SW480 (cell line): ENCODE data around the gene TTC39B.
A peak's percentile ranks its signal among the peaks of the same experiment; 100 is the strongest.

Experiments used
- DNase-seq: peaks from one replicate; pipeline ENCODE4 v3.0.0-alpha.2; 2016; ENCODE audit warnings: low spot score

The TTC39B gene

DNA sequence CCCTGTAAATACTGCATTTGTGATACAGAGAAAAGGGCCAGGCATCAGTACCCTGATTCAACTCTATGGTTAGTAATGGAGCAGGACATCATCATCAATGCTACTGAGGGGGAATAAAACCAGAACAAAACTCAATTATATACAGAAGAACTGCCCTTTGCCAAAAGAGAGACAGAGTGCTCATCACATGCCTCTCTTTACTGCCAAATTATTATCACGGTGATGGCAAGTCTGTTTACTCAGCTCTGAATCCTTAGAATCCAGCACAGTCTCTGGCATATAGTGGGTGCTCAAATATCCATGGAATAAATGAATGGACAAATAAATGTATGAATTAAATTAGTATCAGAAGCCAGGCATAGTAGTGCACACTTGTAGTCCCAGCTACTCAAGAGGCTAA, 130.2 kb downstream of the TTC39B start:
- no peak for DNase-seq

DNA sequence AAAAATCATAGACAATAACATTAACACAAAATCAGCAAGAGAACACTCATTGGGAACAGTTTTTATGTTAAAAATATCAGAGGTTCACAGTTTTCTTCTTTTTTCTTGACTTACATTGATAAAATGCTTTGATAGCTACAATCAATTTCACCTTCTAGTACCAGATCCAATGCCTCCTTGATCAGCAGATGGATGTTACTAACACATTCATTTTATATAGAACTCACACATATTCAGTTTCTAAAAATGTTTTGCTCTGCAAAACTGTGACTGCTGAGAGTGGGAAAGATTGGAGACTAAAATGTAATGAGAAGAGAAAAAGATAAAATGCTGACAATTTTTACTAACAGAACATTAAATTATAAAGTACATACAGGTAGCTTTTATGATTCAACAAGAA, 143.1 kb downstream of the TTC39B start:
- no peak for DNase-seq

DNA sequence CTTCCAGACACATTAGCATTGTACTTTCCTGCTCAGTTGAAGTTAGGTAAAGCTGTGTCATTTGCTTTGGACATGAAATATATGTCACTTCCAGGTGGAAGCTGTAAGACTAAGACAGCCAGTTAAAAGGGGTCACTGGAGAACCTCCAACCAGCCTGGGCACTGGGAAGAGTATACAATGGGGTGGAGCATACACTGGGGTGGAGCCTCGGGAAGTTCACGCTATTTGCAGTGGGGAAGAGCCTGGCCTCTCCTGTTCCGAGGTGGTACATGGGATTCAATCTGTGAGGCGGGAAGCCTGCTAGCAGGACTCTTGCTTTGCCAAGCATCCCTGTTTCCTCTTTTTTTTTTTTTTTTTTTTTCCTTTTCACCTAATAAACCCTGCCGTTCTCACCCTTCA, 145.3 kb downstream of the TTC39B start:
- no peak for DNase-seq

DNA sequence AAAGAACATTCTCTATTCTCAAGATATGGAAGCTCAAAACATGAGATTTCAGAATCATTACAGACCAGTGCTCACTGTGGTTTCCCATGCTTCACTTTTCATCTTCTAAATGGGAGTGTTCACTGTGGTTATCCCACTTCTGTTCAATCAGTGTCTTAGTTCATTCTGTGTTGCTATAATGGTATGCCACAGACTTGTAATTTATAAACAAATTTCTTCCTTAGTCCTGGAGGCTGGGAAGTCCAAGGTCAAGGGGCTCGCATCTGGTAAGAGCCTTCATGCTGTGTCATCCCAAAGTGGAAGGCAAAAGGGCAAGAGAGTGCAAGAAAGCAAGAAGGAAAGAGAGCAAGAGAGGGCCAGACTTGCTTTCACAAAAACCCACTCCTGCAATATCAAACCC, 146.3 kb downstream of the TTC39B start:
- no peak for DNase-seq

DNA sequence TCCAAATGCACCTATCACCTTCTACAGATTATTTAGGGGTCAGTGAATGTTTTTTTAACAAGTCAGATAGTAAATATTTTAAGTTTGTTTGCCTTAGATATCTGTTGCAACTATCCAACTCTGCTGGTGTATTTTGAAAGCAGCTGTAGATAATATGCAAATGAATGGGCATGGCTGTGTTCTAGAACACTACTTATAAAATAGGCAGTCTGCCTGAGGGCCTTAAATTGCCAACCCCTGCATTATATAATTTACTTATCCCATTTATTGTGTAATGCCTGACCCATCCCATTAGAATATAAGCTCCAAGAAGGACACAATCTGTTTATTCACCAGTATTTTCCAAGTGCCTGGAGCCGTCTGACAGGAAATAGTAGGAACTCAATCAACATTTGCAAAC, 149.0 kb downstream of the TTC39B start:
- DNase-seq, result no peak

DNA sequence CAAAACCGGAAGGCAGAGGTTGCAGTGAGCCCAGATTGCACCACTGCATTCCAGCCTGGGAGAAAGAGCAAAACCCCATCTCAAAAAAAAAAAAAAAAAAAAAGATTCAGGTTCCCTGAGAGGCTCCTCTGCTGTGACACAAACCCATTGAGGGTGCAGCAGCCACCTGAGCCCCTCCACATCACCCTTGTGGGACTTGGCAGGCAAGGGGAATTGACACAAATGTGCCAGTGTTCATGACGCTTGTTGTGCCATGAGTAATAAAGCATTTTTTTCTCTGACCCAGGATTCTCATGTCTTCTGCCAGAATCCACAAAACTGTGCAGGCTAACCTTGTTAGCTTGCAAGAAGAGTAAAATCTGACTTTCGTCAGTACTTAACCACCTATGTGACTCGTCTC, 149.6 kb downstream of the TTC39B start:
- DNase-seq, result no peak

DNA sequence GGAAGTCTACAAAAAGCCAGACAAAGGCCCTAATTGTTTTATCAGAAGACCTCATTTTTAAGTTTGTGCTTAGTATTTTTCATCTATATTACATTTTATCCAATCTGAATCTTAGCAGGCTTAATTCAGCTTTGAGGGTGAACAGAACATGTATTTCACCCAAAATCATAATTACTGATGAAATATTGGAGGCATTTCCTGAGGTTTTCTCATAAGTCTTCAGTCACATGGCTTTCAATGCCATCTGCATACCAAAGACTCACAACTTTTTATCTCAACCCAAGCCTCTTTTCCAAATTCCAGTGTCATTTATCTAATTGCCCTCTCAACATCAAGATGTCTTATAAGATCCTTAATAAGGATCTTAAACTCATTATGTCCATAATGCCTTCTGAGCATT, 150.8 kb downstream of the TTC39B start:
- no peak for DNase-seq

DNA sequence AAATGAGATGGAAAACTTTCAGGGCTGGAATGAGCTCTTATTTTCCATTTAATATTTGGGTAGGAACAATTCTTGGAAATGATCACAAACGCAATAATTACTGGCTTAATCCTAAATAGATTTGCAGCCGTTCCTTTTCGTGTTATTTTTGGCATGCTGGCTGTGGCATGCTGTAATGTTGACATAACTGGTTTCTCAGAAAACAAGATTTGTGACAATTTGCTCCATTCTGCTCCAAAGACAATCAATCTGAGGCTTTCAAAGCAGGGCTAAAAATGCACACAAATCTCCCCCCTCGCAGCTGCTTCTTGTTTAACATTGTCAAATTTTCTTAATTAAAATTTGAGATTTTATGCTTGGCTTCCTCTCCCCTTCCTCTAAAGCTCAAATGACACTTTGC, 151.2 kb downstream of the TTC39B start:
- no peak for DNase-seq

DNA sequence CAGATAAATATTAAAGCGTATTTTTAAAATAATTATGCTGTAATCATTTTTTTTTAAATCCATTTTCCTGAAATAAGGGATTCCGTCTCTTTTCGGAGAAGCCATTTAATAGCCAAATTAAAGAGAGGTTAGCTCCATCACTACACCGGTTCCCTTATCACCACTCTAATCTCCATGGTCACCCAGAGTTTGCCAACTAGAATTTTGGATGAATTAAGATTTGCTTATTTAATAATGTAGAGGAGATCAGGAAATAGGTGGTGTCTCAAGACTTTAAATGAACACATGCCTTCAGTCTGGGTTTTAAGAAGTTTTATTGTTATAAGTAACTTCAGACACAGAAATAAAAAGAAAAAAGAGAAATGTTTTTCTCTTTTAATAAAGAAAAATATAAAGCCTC, 151.7 kb downstream of the TTC39B start:
- DNase-seq, result no peak

DNA sequence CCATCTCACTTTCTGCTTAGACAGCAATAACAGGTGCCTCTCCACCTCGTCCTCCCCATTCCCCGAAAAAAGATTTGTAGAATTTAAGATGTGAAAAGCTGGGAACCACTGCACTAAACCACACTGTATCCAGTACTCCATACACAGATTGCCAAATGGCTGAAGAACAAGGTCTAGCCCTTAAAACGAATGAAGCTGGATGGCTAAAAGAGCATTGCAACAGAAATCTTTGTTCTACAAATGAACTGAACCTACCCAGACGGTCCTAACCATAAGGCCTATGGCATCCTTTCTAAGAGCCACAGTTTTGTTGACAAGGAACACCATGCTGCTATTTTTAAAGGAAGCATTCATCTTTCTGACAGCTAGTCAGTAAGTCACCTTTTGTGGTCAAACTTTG, 152.3 kb downstream of the TTC39B start:
- no peak for DNase-seq

DNA sequence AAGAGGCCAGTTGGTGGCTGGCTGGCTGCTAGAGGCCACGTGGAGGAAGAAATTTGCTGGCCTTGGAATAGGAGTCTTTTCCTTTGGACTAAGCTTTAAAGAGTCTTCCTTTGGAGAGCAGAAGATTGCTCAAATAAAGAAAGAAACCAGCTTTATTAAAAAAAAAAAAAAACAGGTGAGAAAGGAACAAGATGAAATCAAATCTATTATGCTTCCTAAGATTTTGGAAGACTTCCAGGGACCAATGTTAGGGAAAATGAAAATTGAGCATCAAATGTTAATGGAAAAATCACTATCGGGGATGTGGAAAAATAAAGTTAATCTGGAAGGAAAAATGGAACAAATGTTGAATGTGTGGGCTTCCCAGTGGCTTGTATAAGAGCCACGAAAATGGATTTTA, 153.1 kb downstream of the TTC39B start:
- no peak for DNase-seq

DNA sequence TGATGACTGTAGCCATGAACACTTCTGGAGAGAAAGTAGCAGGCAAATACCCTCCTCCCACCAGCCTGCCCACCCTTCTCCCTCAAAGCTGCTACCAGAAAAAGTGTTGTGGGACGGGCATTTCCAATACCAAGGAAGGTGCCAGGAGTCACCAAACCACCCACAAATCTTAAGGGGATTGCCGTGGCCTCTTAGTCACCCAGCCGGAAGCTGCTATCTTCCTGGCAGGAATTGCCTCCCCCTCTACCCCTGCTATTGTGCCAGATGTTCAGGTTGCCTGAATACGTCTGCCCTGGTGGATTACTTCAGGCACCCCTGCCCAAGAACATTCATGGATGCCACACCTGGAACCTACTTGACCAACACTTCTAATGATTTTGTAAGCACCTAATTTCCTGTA, 156.1 kb downstream of the TTC39B start:
- no peak for DNase-seq

DNA sequence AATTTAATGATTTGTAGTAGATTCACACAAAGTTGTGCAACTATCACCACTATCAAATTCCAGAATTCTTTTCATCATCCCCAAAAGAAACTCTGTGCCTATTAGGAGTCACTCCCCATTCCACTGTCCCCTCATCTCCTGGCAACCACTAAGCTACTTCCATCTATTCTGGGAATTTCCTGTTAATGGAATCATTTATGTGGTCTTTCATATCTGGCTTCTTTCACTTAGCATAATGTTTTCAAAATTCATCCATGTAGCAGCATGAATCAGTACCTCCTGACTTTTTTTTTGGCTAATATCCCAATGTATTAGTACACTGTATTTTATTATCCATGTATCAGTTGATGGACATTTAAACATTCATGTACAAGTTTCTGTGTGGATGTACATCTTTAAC, 157.6 kb downstream of the TTC39B start:
- DNase-seq, result no peak

DNA sequence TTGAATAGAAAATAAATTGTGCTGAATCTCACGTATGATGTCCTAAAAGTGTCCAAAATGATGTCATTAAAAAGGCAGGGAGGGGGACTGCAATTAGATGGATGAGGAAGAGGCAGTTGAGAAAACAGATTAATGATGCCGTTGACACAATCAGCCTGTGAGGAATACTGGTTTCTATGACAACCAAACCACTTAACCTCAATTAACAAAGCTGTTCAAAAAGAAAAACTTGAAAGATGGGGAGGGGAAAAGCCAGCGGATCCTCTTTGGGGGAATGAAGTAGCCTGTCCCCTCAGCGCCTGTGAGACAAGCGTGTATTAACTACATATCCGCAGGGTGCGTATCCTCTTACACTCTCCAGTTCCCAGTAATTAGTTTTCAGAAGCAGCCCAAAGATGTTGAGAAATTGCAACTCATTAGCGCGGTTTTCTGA, 160.7 kb downstream of the TTC39B start:
- DNase-seq, result no peak

DNA sequence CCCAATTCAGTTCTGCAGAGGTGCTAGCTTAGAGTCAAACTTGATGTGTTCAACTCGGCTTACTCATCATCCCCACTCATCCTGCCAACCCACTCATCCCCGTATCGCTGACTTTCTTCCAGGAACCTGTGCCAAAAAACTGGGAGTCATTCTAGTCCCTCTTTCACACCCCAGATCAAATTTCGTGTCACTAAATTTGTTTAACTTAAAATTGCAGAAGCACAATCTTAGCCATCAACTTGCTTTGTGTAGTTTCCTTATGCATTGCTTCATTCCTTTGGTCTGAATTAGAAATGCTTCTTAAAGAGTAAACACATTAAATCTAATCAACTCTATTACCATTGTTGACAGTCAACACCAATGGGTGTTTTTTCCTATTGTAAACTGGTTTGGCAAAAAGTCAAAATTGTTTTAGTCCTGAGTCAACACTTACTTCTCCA, 162.4 kb downstream of the TTC39B start:
- DNase-seq, result no peak

DNA sequence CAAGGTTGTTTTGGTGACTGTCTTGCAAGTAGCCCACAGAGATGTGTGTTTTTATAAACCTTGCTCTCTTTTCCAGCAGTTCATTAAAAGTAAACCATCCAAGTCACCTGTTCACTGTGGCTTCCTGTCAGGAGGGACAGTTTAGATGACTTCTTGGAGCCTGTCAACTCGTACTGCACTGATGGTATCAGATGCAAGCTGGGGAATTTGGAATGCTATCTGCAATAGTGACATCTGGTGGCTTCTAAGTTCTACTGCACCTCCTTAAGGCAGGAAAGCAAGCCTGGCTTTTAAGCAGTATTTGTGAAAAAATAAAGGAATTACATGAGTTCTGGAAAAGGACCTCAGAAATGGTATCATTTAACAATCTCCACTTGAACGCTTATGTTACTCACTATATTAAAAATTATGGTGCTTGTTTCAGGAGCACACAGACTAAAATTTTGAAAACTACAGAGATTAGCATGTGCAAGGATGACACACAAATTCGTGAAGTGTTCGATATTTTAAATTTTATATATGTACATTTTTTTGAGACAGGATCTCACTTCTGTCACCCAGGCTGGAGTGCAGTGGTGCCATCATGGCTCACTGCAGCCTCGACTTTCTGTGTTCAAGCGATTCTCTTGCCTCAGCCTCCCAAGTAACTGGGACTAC, 164.0 kb downstream of the TTC39B start:
- DNase-seq, result peak; percentile 65

DNA sequence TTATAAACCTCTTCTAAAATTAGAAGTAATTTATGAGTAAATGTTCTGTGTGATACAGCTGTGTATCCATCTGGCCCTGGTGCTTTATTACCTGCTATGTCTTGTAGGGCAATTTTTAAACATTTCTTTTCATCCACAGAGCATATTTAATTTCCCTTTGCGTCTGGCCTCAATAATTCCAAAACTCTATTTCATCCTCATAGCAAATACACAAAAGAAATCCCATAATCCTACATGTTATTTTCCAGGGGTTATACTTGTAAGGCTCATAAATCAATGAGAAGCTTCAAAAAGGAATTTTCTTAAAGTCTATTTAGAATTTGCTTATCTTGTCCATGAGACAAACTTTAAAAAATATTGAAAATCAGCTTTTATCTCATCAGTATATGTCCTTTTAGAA, 167.0 kb downstream of the TTC39B start:
- DNase-seq, result no peak

DNA sequence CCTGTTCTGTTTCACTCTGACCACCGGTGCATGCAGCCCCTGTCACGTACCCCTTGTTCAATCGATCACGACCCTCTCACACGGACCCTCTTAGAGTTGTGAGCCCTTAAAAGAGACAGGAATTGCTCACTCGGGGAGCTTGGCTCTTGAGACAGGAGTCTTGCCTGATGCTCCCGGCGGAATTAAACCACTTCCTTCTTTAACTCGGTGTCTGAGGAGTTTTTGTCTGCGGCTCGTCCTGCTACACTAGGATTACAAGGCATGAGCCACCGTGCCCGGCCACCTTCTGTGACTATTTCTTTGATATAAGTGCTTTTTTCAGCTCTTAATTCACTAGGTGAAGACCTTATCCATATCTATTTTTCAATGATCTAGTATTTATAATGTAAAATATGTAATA, 167.5 kb downstream of the TTC39B start:
- DNase-seq, result no peak

DNA sequence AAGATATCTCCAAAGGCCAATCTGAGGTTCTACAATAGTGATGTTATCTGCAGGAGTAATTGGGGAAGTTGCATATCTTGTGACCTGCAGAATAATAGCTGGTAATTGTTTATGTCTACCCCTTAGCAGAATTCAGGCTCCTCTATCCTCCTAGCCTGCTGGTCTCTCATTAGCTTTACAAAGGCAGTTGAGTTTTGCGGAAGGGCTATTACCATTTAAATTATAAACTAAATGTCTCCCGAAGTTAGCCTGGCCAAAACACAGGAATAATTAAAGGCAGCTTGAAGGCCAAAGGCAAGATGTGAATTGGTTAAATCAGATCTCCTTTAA, 168.7 kb downstream of the TTC39B start:
- DNase-seq, result no peak

DNA sequence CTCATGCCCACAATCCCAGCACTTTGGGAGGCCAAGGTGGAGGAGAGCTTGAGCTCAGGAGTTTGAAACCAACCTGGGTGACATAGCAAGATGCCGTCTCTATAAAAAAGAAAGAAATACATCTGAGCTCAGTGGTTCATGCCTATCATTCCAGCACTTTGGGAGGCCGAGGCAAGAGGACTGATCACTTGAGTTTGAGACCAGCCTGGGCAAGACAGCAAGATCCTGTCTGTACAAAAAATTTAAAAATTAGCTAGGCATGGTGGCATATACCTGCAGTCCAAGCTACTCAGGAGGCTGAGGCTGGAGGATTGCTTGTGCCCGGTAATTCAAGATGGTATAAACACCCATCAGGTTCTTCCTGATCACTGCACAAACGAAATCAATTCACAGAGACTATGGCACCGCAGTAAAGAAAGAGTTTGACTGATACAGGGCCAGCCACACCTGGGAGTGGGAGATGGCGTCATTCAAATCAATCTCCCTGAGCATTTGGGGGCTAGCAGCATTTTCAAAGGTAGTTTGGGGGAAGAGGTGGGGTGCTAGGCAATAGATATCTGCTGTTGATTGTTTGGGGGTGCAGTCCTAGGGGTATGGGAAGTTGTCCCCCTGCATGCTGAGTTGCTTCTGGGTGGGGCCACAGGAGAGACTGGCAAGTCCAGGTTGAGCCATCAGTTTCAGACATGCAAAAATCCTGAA, 169.2 kb downstream of the TTC39B start:
- DNase-seq, result no peak

DNA sequence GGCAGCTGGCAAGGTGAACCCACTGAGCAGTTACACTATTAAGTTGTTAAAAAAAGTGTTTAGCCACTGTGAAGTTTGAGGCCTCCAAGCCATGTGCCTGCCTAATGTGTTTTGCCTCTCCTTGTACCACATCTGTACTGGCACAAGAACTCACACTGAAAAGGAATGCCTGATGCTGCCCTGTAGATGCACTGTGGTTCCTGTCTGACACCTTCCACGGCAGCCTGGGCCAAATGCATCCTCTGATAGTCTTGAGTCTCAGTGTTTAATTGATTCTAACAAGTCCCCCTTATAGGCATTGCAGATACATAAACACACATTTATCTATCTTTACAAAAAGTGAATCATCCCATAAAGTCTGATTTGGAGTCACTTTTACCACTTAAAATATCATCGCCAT, 169.9 kb downstream of the TTC39B start:
- DNase-seq, result no peak

DNA sequence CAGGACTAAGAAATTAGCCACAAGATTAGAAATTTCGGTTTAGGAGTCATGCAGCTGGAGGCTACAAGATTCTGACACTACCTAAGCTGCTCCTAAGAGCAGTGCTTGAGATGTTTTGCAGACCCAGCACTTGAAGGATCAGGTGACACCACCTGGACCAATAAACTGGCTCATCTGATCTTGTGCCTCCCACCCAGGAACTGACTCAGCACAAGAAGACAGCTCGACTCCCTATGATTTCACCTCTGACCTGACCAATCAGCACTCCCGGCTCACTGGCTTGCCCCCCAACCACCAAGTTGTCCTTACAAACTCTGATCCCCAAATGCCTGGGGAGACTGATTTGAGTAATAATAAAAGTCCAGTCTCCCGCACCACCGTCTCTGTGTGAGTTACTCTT, 170.4 kb downstream of the TTC39B start:
- DNase-seq, result no peak

DNA sequence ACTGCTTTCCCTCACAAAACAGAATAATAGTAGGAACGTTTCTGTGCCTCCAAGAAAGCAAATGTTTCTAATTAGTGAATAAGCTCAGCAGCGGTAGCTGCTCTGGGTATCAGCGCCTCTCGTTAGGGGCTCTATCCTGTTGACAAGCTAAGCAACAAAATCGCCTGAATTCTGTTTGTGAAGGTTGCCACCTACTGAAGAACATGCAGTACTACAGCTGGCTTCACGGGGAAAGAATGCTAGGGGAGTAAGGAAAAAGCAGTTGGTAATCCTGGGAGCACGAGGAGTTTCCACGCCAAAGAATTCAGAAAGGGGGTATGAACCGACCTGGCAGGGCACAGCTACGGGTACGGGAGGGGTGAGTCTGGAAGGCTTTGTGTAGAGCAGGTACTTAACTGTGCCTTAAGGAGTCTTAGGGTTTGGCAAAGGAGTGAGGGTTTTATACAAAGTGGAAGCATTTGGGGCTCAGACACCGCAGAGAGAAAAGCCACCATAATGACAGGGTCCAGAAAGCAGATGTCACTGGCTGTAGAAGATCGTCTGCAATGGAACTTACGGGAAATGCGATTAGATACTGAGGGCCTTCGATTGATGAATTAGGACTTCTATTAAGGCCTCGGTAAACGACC, 171.7 kb downstream of the TTC39B start:
- peak; percentile 69 for DNase-seq

DNA sequence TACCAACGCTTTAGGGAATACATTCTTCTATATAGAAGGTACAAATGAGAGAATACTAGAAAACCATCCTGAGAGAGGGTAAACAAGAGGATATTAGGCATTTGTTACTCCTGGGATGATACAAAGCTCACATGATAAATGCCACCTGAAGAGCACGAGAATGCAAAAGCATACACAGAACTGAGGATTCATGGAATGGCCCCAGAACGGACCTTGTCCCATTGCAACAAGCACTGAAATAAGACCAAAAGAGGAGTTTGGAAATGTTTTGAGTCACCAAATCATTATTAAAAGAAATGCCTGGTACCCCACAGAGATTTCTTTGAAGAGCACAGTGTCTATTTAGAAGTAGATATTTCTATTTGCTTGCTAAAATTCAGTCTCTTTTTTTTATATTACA, 173.5 kb downstream of the TTC39B start:
- no peak for DNase-seq
